ENCODE data around the gene ABR.

The ABR gene

DNA sequence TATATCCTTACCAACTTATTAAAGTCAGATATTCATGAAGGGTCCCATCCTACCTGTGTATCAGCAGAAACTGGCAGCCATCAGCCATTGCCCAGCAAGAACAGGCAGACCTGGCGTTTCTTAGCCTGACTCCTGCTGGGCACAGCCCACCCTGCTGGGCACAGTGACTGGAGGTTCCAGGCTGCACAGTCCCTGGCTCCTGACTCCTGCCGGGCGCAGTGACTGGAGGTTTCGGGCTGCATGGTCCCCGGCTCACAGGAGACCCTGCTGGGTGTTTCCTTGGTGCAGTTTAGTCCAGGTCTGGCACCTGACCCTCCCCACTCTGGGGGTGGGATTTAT lies 176.2 kb downstream of the ABR start:
- Histone ChIP-seq H3K9ac (ENCODE audit: low read depth, low read length) (no peak overlapping the region), H4K20me1 (ENCODE audit: insufficient read depth, low read length) (peaks cover 24% of the 10 kb centered on the region)
- ATAC-seq (ENCODE audit: insufficient read depth, low read depth) = no peak

GRCh38 chr17:1002771-1003555 lies 176.8 kb downstream of the ABR start:
- Histone ChIP-seq H3K4me3 (ENCODE audit: low read depth in 1 of 2, low read length in 2 of 2) (no peak overlapping the region), H3K27ac (ENCODE audit: low read length) (no peak overlapping the region), H3K9ac (ENCODE audit: low read depth, low read length) (no peak overlapping the region), H3K4me1 (ENCODE audit: insufficient read depth, low read length) (peaks cover 16% of the 10 kb centered on the region), H3K9me3 (ENCODE audit: insufficient read depth, low read length, severe bottlenecking) (no peaks in the 10 kb centered on the region), H4K20me1 (ENCODE audit: insufficient read depth, low read length) (peaks cover 30% of the 10 kb centered on the region), H3K4me2 (ENCODE audit: insufficient read depth, low read length) (no peak overlapping the region), H3K27me3 (ENCODE audit: insufficient read depth, low read length, poor library complexity) (no peaks in the 10 kb centered on the region), H3K79me2 (ENCODE audit: insufficient read depth, low read length) (peaks cover 23% of the 10 kb centered on the region), H3K36me3 (ENCODE audit: insufficient read depth, low read length) (peaks cover 77% of the 10 kb centered on the region), H2AFZ (ENCODE audit: low read depth, low read length) (no peak overlapping the region)
- ATAC-seq (ENCODE audit: insufficient read depth, low read depth) = no peak
- DNase-seq = no peak
- no peak for TF ChIP-seq EZH2 (IDR thresholded peaks at IDR 0.05; ENCODE audit: borderline replicate concordance, low read depth, low read length, severe bottlenecking)
- TF ChIP-seq CTCF (IDR thresholded peaks at IDR 0.05; ENCODE audit: borderline replicate concordance, extremely low read depth, low read length, poor library complexity, severe bottlenecking) = no peak

More for the DNA sequence above, 176.2 kb downstream of the ABR start:
- no peak for TF ChIP-seq EZH2 (IDR thresholded peaks at IDR 0.05; ENCODE audit: borderline replicate concordance, low read depth, low read length, severe bottlenecking)
- no peak for TF ChIP-seq CTCF (IDR thresholded peaks at IDR 0.05; ENCODE audit: borderline replicate concordance, extremely low read depth, low read length, poor library complexity, severe bottlenecking)
- Histone ChIP-seq H3K4me2 (ENCODE audit: insufficient read depth, low read length) (no peak overlapping the region), H3K27ac (ENCODE audit: low read length) (no peak overlapping the region), H2AFZ (ENCODE audit: low read depth, low read length) (no peak overlapping the region), H3K4me1 (ENCODE audit: insufficient read depth, low read length) (peaks cover 10% of the 10 kb centered on the region), H3K27me3 (ENCODE audit: insufficient read depth, low read length, poor library complexity) (no peaks in the 10 kb centered on the region), H3K79me2 (ENCODE audit: insufficient read depth, low read length) (peaks cover 17% of the 10 kb centered on the region), H3K36me3 (ENCODE audit: insufficient read depth, low read length) (peaks cover 83% of the 10 kb centered on the region), H3K4me3 (ENCODE audit: low read depth in 1 of 2, low read length in 2 of 2) (no peak overlapping the region), H3K9me3 (ENCODE audit: insufficient read depth, low read length, severe bottlenecking) (no peaks in the 10 kb centered on the region)
- no peak for DNase-seq

- peaks cover 21% of the 10 kb centered on the region for H3K4me1 ChIP-seq (ENCODE audit: insufficient read depth, low read length)
- DNase-seq = no peak
- no peaks in the 10 kb centered on the region for H3K27me3 ChIP-seq (ENCODE audit: insufficient read depth, low read length, poor library complexity)
- H3K4me2 ChIP-seq (ENCODE audit: insufficient read depth, low read length) = no peak overlapping the region
- H3K27ac ChIP-seq (ENCODE audit: low read length) = no peak overlapping the region
- H3K4me3 ChIP-seq (ENCODE audit: low read depth in 1 of 2, low read length in 2 of 2) = no peak overlapping the region
- H3K36me3 ChIP-seq (ENCODE audit: insufficient read depth, low read length) = peaks cover 72% of the 10 kb centered on the region
- H4K20me1 ChIP-seq (ENCODE audit: insufficient read depth, low read length) = peaks cover 33% of the 10 kb centered on the region
- H2AFZ ChIP-seq (ENCODE audit: low read depth, low read length) = no peak overlapping the region
- ATAC-seq (ENCODE audit: insufficient read depth, low read depth) = no peak
- no peaks in the 10 kb centered on the region for H3K9me3 ChIP-seq (ENCODE audit: insufficient read depth, low read length, severe bottlenecking)
- H3K79me2 ChIP-seq (ENCODE audit: insufficient read depth, low read length) = peaks cover 29% of the 10 kb centered on the region
- H3K9ac ChIP-seq (ENCODE audit: low read depth, low read length) = no peak overlapping the region
- TF ChIP-seq CTCF (IDR thresholded peaks at IDR 0.05; ENCODE audit: borderline replicate concordance, extremely low read depth, low read length, poor library complexity, severe bottlenecking) (no peak), EZH2 (IDR thresholded peaks at IDR 0.05; ENCODE audit: borderline replicate concordance, low read depth, low read length, severe bottlenecking) (no peak)
Observed at GRCh38 chr17:1002412-1002753, 177.4 kb downstream of the ABR start.

Data from DND-41 (cell line).